SJSA1 (cell line): ENCODE results near the gene TSPAN18. TPM values are rescaled to one million over a fixed set of nuclear protein-coding genes. Genes with fewer than 3 reads are reported as not detected.

Experiments used
- DNase-seq, 2 experiments: peaks; one replicate each; pipeline ENCODE4 v3.0.0-alpha.2; 2015 to 2020; ENCODE audit warnings: low spot score in 2 of 2, low read depth in 1 of 2
- H3K27ac ChIP-seq: fragments of 250-450 bp; sonication (Bioruptor Pico); 2 replicates; pipeline ENCODE4 v1.5.1; 2020; ENCODE audit warnings: mild to moderate bottlenecking, moderate library complexity
- H3K27me3 ChIP-seq: fragments of 250-450 bp; sonication (Bioruptor Pico); replicated peaks from 2 replicates; pipeline ENCODE4 v1.5.1; 2020; ENCODE audit warnings: mild to moderate bottlenecking, moderate library complexity
- H3K36me3 ChIP-seq: fragments of 250-450 bp; sonication (Bioruptor Pico); 2 replicates; pipeline ENCODE4 v1.5.1; 2020; ENCODE audit warnings: mild to moderate bottlenecking
- H3K4me1 ChIP-seq: fragments of 250-450 bp; sonication (Bioruptor Pico); replicated peaks from 2 replicates; pipeline ENCODE4 v1.6.1; 2021; ENCODE audit warnings: mild to moderate bottlenecking
- H3K4me3 ChIP-seq: fragments of 250-450 bp; sonication (Bioruptor Pico); 2 replicates; pipeline ENCODE4 v1.5.1; 2020; ENCODE audit warnings: mild to moderate bottlenecking
- H3K9me3 ChIP-seq: fragments of 250-450 bp; sonication (Bioruptor Pico); replicated peaks from 2 replicates; pipeline ENCODE4 v1.5.1; 2020; ENCODE audit warnings: mild to moderate bottlenecking
- total RNA-seq: library from RNA; depleted of rRNA; stranded (reverse); fragments of >200 nt; shearing (Covaris generic); gene quantifications from 2 replicates; pipeline ENCODE4 v1.2.3, GENCODE V29; 2014

Gene TSPAN18
- total RNA-seq, 1 experiment from 2014 or later, result 1.9 TPM

GRCh38 chr11:44718612-44719390 lies 8.0 kb upstream of the TSPAN18 start:
- Histone ChIP-seq H3K4me1 (no peaks in the 10 kb centered on the region), H3K9me3 (no peaks in the 10 kb centered on the region), H3K36me3 (no peaks in the 10 kb centered on the region), H3K27ac (no peak overlapping the region), H3K27me3 (peaks cover 14% of the 10 kb centered on the region), H3K4me3 (no peak overlapping the region)
- no peak for DNase-seq

GRCh38 chr11:44725016-44725685 lies 1.6 kb upstream of the TSPAN18 start:
- H3K36me3 ChIP-seq, result no peaks in the 10 kb centered on the region
- 0 out of 2 replicates have a peak, but pooled peaks cover 3% of the 10 kb centered on the region for H3K9me3 ChIP-seq
- DNase-seq, result no peak
- no peak overlapping the region for H3K4me3 ChIP-seq
- H3K4me1 ChIP-seq, result peaks cover 11% of the 10 kb centered on the region
- H3K27ac ChIP-seq, result no peak overlapping the region
- peaks cover 66% of the 10 kb centered on the region for H3K27me3 ChIP-seq

- Histone ChIP-seq H3K27me3 (peaks cover 67% of the 10 kb centered on the region), H3K4me1 (peaks cover 11% of the 10 kb centered on the region), H3K9me3 (0 out of 2 replicates have a peak, but pooled peaks cover 3% of the 10 kb centered on the region), H3K4me3 (no peak overlapping the region), H3K27ac (no peak overlapping the region), H3K36me3 (no peaks in the 10 kb centered on the region)
- DNase-seq, result no peak
Observed at GRCh38 chr11:44725757-44726282, 942 bp upstream of the TSPAN18 start.

DNA sequence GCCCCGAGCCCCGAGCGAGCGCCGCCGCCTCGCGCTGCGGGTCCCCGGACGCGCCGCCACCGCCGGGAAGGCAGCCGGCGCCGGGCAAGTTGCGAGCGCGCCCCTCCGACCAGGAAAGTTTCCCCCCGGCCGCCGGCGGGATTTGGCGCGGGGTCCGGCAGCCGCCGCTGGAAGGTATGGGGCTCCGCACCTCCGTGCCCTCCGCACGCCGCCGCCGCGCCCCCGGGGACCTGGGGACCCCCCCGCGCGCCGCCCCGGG lies 281 bp downstream of the TSPAN18 start:
- peaks cover 11% of the 10 kb centered on the region for H3K4me1 ChIP-seq
- no peak for DNase-seq
- 0 out of 2 replicates have a peak, but pooled peaks cover 3% of the 10 kb centered on the region for H3K9me3 ChIP-seq
- no peak overlapping the region for H3K27ac ChIP-seq
- peak overlapping the region; percentile 20 for H3K4me3 ChIP-seq
- no peaks in the 10 kb centered on the region for H3K36me3 ChIP-seq
- H3K27me3 ChIP-seq, result peaks cover 73% of the 10 kb centered on the region

DNA sequence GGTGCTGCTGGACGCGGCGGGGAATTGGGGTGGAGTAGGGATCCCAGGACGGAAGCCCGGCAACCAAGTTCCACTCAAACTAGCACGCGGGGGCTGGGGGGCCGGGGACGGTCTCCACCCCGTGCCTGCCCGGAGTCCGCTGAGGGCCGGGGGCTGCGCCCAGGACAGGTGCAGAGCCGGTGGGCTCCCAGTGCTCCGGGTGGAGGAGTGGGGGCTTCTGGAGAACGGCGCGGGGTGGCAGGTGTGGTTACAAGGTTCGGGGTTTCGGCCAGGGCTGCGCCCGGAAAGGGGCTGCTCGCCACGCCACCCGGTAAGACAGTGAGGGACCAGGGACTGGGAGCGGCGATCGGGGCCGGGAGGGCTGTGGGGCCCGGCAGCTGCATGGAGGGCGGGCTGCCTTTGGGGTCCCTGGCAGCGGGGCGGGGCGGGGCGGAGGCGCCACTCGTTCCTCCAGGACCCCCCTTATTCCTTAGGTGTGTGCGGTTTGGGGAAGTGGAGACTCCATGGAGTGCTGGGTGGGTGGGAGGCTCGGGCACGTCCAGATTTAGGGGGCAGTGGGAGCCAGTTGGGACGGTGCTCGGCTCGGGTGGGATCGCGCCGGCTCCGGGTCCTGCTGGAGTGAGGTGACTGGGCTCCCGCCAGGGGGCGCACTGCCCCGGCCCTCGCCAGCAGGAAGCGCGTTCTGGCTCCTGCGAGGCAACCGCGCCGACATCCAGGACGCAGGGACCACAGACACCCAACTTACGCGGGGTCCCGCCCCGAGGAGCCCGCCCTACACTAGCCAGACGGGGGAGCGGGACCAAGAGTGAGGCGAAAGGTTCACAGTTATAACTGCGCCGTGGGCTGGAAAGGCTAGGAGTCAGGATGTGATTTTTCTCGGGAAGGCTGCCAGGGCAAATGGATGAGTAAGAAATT lies 868 bp downstream of the TSPAN18 start:
- Histone ChIP-seq H3K27ac (no peak overlapping the region), H3K27me3 (peaks cover 73% of the 10 kb centered on the region), H3K36me3 (no peaks in the 10 kb centered on the region), H3K4me1 (peaks cover 11% of the 10 kb centered on the region), H3K4me3 (peak overlapping the region; percentile 20), H3K9me3 (0 out of 2 replicates have a peak, but pooled peaks cover 3% of the 10 kb centered on the region)
- DNase-seq, result peak; percentile 60 to 84

GRCh38 chr11:44728491-44728910 lies 1.7 kb downstream of the TSPAN18 start:
- Histone ChIP-seq H3K36me3 (no peaks in the 10 kb centered on the region), H3K4me3 (no peak overlapping the region), H3K9me3 (0 out of 2 replicates have a peak, but pooled peaks cover 3% of the 10 kb centered on the region), H3K4me1 (peaks cover 11% of the 10 kb centered on the region), H3K27me3 (peaks cover 64% of the 10 kb centered on the region), H3K27ac (no peak overlapping the region)
- no peak for DNase-seq

- peaks cover 11% of the 10 kb centered on the region for H3K4me1 ChIP-seq
- peaks cover 61% of the 10 kb centered on the region for H3K27me3 ChIP-seq
- no peak overlapping the region for H3K27ac ChIP-seq
- H3K4me3 ChIP-seq, result no peak overlapping the region
- 0 out of 2 replicates have a peak, but pooled peaks cover 3% of the 10 kb centered on the region for H3K9me3 ChIP-seq
- H3K36me3 ChIP-seq, result no peaks in the 10 kb centered on the region
- DNase-seq, result no peak
Observed at GRCh38 chr11:44729063-44729462, 2.3 kb downstream of the TSPAN18 start.

DNA sequence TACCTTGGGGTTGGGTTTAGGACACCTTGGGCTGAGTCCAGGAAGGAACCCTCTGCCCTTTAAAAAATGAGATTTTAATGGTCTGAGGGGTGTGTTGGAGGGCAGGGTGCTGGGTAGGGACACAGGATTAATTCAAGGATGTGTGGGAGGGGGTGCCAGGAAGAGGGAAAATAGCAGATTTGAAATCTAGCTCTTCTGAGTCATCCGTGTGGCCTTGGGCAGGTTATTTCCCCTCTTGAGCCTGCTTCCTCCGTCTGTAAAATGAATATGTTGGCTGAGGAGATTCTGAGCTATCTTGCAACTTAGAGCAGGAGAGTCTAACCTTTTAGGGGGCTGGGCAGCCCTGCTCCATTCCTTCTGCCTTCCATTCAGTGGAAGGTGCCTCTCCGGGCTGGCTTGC lies 3.0 kb downstream of the TSPAN18 start:
- Histone ChIP-seq H3K4me3 (no peak overlapping the region), H3K27me3 (peaks cover 55% of the 10 kb centered on the region), H3K4me1 (peaks cover 11% of the 10 kb centered on the region), H3K9me3 (0 out of 2 replicates have a peak, but pooled peaks cover 3% of the 10 kb centered on the region), H3K27ac (no peak overlapping the region), H3K36me3 (no peaks in the 10 kb centered on the region)
- DNase-seq, result no peak

- Histone ChIP-seq H3K9me3 (0 out of 2 replicates have a peak, but pooled peaks cover 3% of the 10 kb centered on the region), H3K4me1 (peaks cover 11% of the 10 kb centered on the region), H3K27ac (no peak overlapping the region), H3K4me3 (no peak overlapping the region), H3K27me3 (peaks cover 45% of the 10 kb centered on the region), H3K36me3 (no peaks in the 10 kb centered on the region)
- DNase-seq, result no peak
Observed at GRCh38 chr11:44730775-44731174, 4.0 kb downstream of the TSPAN18 start.

DNA sequence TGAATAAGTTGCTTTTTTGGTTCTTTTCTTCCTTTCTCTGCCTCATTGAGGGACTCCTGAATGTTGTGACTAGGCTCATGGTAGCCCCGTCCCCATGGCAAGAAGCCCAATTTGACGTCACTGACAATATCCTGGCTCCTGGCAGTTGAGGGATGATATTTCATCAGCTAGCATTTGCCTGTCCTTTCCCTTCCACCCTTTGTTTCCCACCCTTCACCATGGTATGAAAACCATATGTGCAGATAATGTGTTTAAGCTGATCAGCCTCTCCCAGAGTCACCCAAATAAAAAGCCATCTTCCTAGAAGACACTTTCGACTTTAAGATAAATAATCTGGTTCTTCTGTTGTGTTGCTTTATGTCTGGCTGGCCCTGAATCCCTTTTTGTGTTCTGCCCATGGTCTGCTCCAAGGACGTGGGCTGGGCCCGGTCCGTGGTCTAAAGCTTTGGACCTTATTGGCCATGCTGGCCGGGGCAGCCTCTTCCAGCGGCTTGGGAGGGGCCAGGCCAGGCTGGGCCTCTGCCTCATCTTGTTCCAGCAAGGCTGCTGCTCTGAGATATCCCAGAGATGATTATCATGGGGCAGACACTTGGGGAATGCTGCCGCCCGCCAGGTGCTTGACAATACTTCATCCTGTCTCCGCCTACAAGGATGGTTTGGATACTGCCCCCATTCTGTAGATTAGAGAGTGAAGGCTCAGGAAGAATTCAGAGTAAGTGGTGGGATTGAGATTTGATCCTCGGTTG lies 5.1 kb downstream of the TSPAN18 start:
- Histone ChIP-seq H3K4me1 (peaks cover 11% of the 10 kb centered on the region), H3K27ac (no peak overlapping the region), H3K9me3 (0 out of 2 replicates have a peak, but pooled peaks cover 3% of the 10 kb centered on the region), H3K27me3 (peaks cover 44% of the 10 kb centered on the region), H3K4me3 (no peak overlapping the region), H3K36me3 (no peaks in the 10 kb centered on the region)
- DNase-seq, result no peak

DNA sequence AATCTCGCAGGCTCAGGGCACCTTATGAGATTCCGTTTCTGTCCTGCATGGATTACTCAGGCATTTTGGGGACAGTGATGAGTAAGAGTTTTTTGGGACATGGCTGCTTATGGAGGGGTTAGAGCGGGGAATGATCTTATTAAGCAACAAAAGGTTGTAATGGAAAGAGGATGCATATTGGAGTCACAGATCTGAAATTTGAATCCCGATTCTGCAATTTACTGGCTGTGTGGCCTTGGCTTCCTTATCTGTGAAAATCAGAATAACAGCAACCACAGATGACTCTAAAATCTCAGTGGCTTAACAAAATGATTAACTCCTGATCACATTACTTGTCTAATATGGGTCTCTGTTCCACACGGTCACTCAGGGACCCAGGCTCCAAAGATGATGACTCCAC lies 5.8 kb downstream of the TSPAN18 start:
- no peaks in the 10 kb centered on the region for H3K36me3 ChIP-seq
- no peak overlapping the region for H3K27ac ChIP-seq
- H3K9me3 ChIP-seq, result no peaks in the 10 kb centered on the region
- peaks cover 5% of the 10 kb centered on the region for H3K4me1 ChIP-seq
- H3K4me3 ChIP-seq, result no peak overlapping the region
- peaks cover 38% of the 10 kb centered on the region for H3K27me3 ChIP-seq
- DNase-seq, result no peak

GRCh38 chr11:44733877-44734276 lies 7.1 kb downstream of the TSPAN18 start:
- peaks cover 28% of the 10 kb centered on the region for H3K27me3 ChIP-seq
- H3K27ac ChIP-seq, result no peak overlapping the region
- H3K9me3 ChIP-seq, result no peaks in the 10 kb centered on the region
- H3K36me3 ChIP-seq, result no peaks in the 10 kb centered on the region
- no peaks in the 10 kb centered on the region for H3K4me1 ChIP-seq
- no peak for DNase-seq
- no peak overlapping the region for H3K4me3 ChIP-seq

DNA sequence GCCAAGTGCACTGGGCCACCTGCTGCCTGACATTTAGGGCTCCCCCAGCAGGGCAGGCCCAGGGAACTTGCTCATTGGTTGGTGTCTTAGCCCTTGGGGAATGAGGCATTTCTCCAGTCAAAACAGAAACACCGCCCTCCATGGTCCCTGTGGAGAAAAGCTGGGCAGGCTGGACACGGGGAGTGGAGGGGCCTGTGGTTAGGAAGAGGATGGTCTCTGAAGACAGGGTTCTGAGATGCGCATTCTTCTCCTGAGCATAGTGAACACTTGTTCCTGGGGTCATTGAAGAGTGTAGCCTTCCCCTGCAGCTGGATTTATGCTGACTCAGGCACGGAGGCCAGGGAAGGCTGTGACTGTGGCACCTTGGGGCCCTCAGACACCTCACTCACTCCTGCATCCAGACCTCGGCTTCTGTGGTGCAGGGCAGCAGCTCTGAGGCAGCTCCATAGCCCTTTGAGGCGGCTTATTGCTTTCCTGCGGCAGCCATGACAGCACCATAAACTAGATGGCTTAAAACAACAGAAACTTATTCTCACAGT lies 8.2 kb downstream of the TSPAN18 start:
- Histone ChIP-seq H3K27me3 (peaks cover 21% of the 10 kb centered on the region), H3K36me3 (no peaks in the 10 kb centered on the region), H3K9me3 (no peaks in the 10 kb centered on the region), H3K4me3 (no peak overlapping the region), H3K27ac (no peak overlapping the region), H3K4me1 (no peaks in the 10 kb centered on the region)
- no peak for DNase-seq
